Upper lobe of left lung (tissue), 6 donors: ENCODE data around the gene SYN1. TPM values are rescaled to one million over a fixed set of nuclear protein-coding genes. Genes with fewer than 3 reads are reported as not detected.

Experiments
- ATAC-seq, 2 donors: fragments of 200-7000 bp; cut with Tn5 transposase; one replicate each; pipeline ENCODE4 v1.9.1; 2022; ENCODE audit warnings: mild to moderate bottlenecking in 2 of 2, moderate library complexity in 2 of 2; ENCODE audit not compliant: low FRiP score in 2 of 2
- DNase-seq, 2 donors: peaks; one replicate each; pipeline ENCODE4 v3.0.0-alpha.2; 2019 to 2020
- H3K27ac ChIP-seq, 4 donors: fragments of 200-600 bp; sonication (generic); one replicate each; pipeline ENCODE4 v1.5.1; 2016 to 2019
- H3K27me3 ChIP-seq, 4 donors: fragments of 200-600 bp; sonication (generic); one replicate each; pipeline ENCODE4 v1.5.1; 2017 to 2019
- H3K36me3 ChIP-seq, 4 donors: fragments of 200-600 bp; sonication (generic); one replicate each; pipeline ENCODE4 v1.5.1; 2016 to 2019
- H3K4me1 ChIP-seq, 4 donors: fragments of 200-600 bp; sonication (generic); one replicate each; pipeline ENCODE4 v1.5.1; 2018 to 2019
- H3K4me3 ChIP-seq, 4 donors: fragments of 200-600 bp; sonication (generic); one replicate each; pipeline ENCODE4 v1.5.1; 2017 to 2019; ENCODE audit warnings: mild to moderate bottlenecking in 2 of 4, moderate library complexity in 1 of 4
- H3K9me3 ChIP-seq, 4 donors: fragments of 200-600 bp; sonication (generic); one replicate each; pipeline ENCODE4 v1.5.1; 2018 to 2019
- CTCF ChIP-seq, 6 experiments: fragments of 450-650 bp in 4 of 6; fragments of 200-600 bp in 2 of 6; sonication (generic) in 2 of 6; IDR thresholded peaks; one replicate each; pipeline ENCODE4 v1.5.1; 2016 to 2019; ENCODE audit warnings: antibody characterized with exemption in 6 of 6
- EP300 ChIP-seq, 4 donors: sonication (generic); formaldehyde crosslinking; IDR thresholded peaks; one replicate each; pipeline ENCODE4 v1.5.1; 2017; ENCODE audit warnings: antibody characterized with exemption in 4 of 4, control low read depth in 2 of 4
- POLR2A ChIP-seq, 4 donors: fragments of 450-650 bp; IDR thresholded peaks; one replicate each; pipeline ENCODE4 v1.5.1; 2016 to 2017; ENCODE audit warnings: antibody characterized with exemption in 4 of 4, mild to moderate bottlenecking in 2 of 4
- POLR2AphosphoS5 ChIP-seq, 2 donors: sonication (generic); formaldehyde crosslinking; IDR thresholded peaks; one replicate each; pipeline ENCODE4 v1.5.1; 2017; ENCODE audit warnings: antibody characterized with exemption in 2 of 2
- WGBS, 2 donors: methylation state at CpG; one replicate each; pipeline ENCODE4 v1.1.5; 2017 to 2018; 5-methylcytosine and 5-hydroxymethylcytosine counted together
- total RNA-seq, 6 donors: library from RNA; depleted of rRNA in 4 of 6; stranded (reverse); fragments of >200 nt in 4 of 6; gene quantifications; one replicate each; pipeline versions ENCODE4 v1.1.0 to v1.2.1, GENCODE V29; 2016 to 2021
- donor health status: DM: no; HTN: no; CAD: no; lungs with moderate emphysema.
- donor health status: DM: no; HTN: yes; CAD: no; lungs with severe emphysema.

Gene SYN1
- total RNA-seq, 6 donors from 2014 or later: 0.20 to 11.5 (median 0.56) TPM

DNA sequence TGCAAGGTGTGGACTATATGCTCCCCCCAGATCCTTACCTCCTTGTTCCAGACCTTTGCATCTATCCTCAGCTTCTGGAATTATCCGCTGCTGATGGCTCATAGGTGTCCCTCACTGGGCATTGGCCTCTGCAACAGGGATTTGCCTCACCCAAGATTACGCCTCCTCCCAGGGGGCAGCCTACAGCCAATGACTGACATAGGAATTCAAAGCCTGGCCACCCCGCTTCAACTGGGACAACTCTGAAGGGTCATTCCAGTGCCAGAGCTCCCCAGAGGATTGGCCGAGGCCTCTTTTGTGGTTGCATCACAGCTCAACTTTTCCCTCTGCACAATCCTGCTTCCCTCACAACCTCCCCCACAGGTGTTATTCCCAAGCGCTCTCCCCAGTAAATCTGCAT lies 5.0 kb downstream of the SYN1 start:
- no peak for ATAC-seq
- TF ChIP-seq CTCF (IDR thresholded peaks at IDR 0.05): no peak
- 61 to 91% methylated on average over 4 of the region's 5 CpGs for WGBS, 2 donors
- H3K27ac ChIP-seq: no peak overlapping the region
- DNase-seq: no peak
- no peak overlapping the region for H3K4me3 ChIP-seq
- H3K36me3 ChIP-seq: no peaks in the 10 kb centered on the region
- H3K9me3 ChIP-seq: no peaks in the 10 kb centered on the region
- no peaks in the 10 kb centered on the region for H3K27me3 ChIP-seq
- H3K4me1 ChIP-seq: peaks cover 0 to 5% (median 2%) of the 10 kb centered on the region in 4 donors

DNA sequence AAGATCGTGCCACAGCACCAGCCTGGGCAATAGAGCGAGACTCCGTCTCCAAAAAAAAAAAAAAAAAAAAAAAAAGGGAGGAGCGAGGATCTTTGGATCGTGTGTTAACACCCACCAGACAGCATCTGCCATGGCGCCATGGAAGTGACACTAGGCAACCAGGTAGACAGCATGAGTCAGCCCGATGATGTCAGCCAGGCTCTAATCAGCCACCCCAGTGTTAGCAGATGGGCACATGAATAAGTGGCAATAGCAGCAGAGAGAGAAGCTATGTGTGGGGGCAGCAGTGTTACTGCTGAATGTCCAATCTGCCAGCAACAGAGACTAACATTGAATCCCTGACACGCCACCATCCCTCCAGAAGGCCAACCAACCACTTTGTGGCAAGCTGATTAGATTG lies 6.6 kb downstream of the SYN1 start:
- Histone ChIP-seq H3K27me3 (no peaks in the 10 kb centered on the region), H3K36me3 (no peaks in the 10 kb centered on the region), H3K4me1 (no peaks in the 10 kb centered on the region), H3K27ac (no peak overlapping the region), H3K4me3 (no peak overlapping the region), H3K9me3 (no peaks in the 10 kb centered on the region)
- DNase-seq (no peak), ATAC-seq (no peak)
- 87 to 98% methylated on average over 8 of the region's 8 CpGs for WGBS, 2 donors
- TF ChIP-seq CTCF (IDR thresholded peaks at IDR 0.05): no peak
- no peak for TF ChIP-seq EP300 (IDR thresholded peaks at IDR 0.05)
- TF ChIP-seq POLR2AphosphoS5 (IDR thresholded peaks at IDR 0.05): no peak
- TF ChIP-seq POLR2A (IDR thresholded peaks at IDR 0.05): no peak

GRCh38 chrX:47612418-47612817 lies 7.2 kb downstream of the SYN1 start:
- no peaks in the 10 kb centered on the region for H3K4me1 ChIP-seq
- ATAC-seq: no peak
- H3K27me3 ChIP-seq: no peaks in the 10 kb centered on the region

GRCh38 chrX:47611926-47612325 lies 7.7 kb downstream of the SYN1 start:
- no peaks in the 10 kb centered on the region for H3K4me1 ChIP-seq
- TF ChIP-seq POLR2A (IDR thresholded peaks at IDR 0.05): no peak
- TF ChIP-seq EP300 (IDR thresholded peaks at IDR 0.05): no peak
- no peak for TF ChIP-seq POLR2AphosphoS5 (IDR thresholded peaks at IDR 0.05)
- TF ChIP-seq CTCF (IDR thresholded peaks at IDR 0.05): no peak
- DNase-seq: no peak
- ATAC-seq: no peak
- H3K9me3 ChIP-seq: no peaks in the 10 kb centered on the region
- no peaks in the 10 kb centered on the region for H3K27me3 ChIP-seq
- H3K4me3 ChIP-seq: no peak overlapping the region
- no peak overlapping the region for H3K27ac ChIP-seq
- 80 to 92% methylated on average over 1 to 2 of the region's 2 CpGs for WGBS, 2 donors
- H3K36me3 ChIP-seq: no peaks in the 10 kb centered on the region

More at GRCh38 chrX:47612418-47612817, 7.2 kb downstream of the SYN1 start:
- no peaks in the 10 kb centered on the region for H3K9me3 ChIP-seq
- H3K27ac ChIP-seq: no peak overlapping the region
- H3K4me3 ChIP-seq: no peak overlapping the region
- no peak for DNase-seq
- TF ChIP-seq POLR2A (IDR thresholded peaks at IDR 0.05): no peak
- TF ChIP-seq CTCF (IDR thresholded peaks at IDR 0.05): no peak
- TF ChIP-seq POLR2AphosphoS5 (IDR thresholded peaks at IDR 0.05): no peak
- TF ChIP-seq EP300 (IDR thresholded peaks at IDR 0.05): no peak
- no peaks in the 10 kb centered on the region for H3K36me3 ChIP-seq

GRCh38 chrX:47611489-47611888 lies 8.2 kb downstream of the SYN1 start:
- TF ChIP-seq POLR2AphosphoS5 (IDR thresholded peaks at IDR 0.05): no peak
- no peak for TF ChIP-seq EP300 (IDR thresholded peaks at IDR 0.05)
- no peak for TF ChIP-seq CTCF (IDR thresholded peaks at IDR 0.05)
- no peak for TF ChIP-seq POLR2A (IDR thresholded peaks at IDR 0.05)
- no peaks in the 10 kb centered on the region for H3K36me3 ChIP-seq
- no peak overlapping the region for H3K27ac ChIP-seq
- H3K27me3 ChIP-seq: no peaks in the 10 kb centered on the region
- no peaks in the 10 kb centered on the region for H3K9me3 ChIP-seq
- ATAC-seq (no peak), DNase-seq (no peak)
- H3K4me1 ChIP-seq: no peaks in the 10 kb centered on the region
- no peak overlapping the region for H3K4me3 ChIP-seq
- WGBS, 2 donors: 60 to 65% methylated on average over 1 to 2 of the region's 2 CpGs
